GM12878 (cell line): Measurements from ENCODE around the gene PGA4. TPM values are rescaled to one million over a fixed set of nuclear protein-coding genes. Genes with fewer than 3 reads are reported as not detected.
A peak's percentile ranks its signal among the peaks of the same experiment; 100 is the strongest.

ENCODE experiments used
- ATAC-seq: fragments of 200-7000 bp; cut with Tn5 transposase; 3 replicates; pipeline ENCODE4 v1.9.1; 2020; ENCODE audit warnings: mild to moderate bottlenecking, moderate library complexity
- BruUV-seq: library from RNA; stranded (reverse); fragments of 400-500 nt; replicated peaks from 2 replicates; lab custom pipeline; 2021; lab: Mats Ljungman, UMichigan
- CTCF ChIA-PET: fragments of 300-600 bp; sonication (Branson Sonifier 250); formaldehyde crosslinking; extraction: SDS; loops from one replicate; lab custom pipeline; 2021; ENCODE audit warnings: inconsistent platforms; lab: Yijun Ruan, JAX
- POLR2A ChIA-PET: fragments of 350-600 bp; formaldehyde crosslinking; extraction: SDS; loops from one replicate; lab custom pipeline; 2021; ENCODE audit warnings: inconsistent platforms; lab: Charles Lee
- RAD21 ChIA-PET: fragments of 300-600 bp; sonication (Branson Sonifier 250); formaldehyde crosslinking; loops from one replicate; lab custom pipeline; 2023; ENCODE audit warnings: antibody characterized with exemption; ENCODE audit not compliant: unreplicated experiment; lab: Charles Lee
- SMC1A ChIA-PET: fragments of 300-600 bp; sonication (Branson Sonifier 250); formaldehyde crosslinking; loops from one replicate; lab custom pipeline; 2023; ENCODE audit not compliant: unreplicated experiment, uncharacterized antibody; lab: Charles Lee
- DNase-seq: peaks from one replicate; pipeline ENCODE4 v3.0.0-alpha.2; 2011; ENCODE audit warnings: low read depth, low spot score
- FAIRE-seq: peaks from 3 replicates; lab custom pipeline; 2011; peaks lifted over from hg19 to GRCh38; lab: Jason Lieb, UNC
- H2AFZ ChIP-seq: 2 replicates; pipeline ENCODE4 v1.6.0; 2011; ENCODE audit warnings: low read depth, low read length, control low read depth; ENCODE audit not compliant: control insufficient read depth
- H3K27ac ChIP-seq: 2 replicates; pipeline ENCODE4 v1.5.1; 2011; ENCODE audit warnings: control low read depth; ENCODE audit not compliant: control insufficient read depth, insufficient read depth
- H3K27me3 ChIP-seq, 2 experiments: replicated peaks in 1 of 2; 2 replicates each; pipeline versions ENCODE4 v1.6.0 to v1.6.1; 2011; ENCODE audit warnings: low read length in 1 of 2; ENCODE audit not compliant: control insufficient read depth in 2 of 2, insufficient read depth in 2 of 2
- H3K36me3 ChIP-seq, 2 experiments: 2 replicates each; pipeline ENCODE4 v1.5.1; 2011; ENCODE audit warnings: low read length in 1 of 2; ENCODE audit not compliant: control insufficient read depth in 2 of 2, insufficient read depth in 2 of 2
- H3K4me1 ChIP-seq: 2 replicates; pipeline ENCODE4 v1.6.1; 2011; ENCODE audit warnings: mild to moderate bottlenecking, low read length, moderate library complexity, mixed read lengths; ENCODE audit not compliant: control insufficient read depth, insufficient read depth
- H3K4me2 ChIP-seq: 2 replicates; pipeline ENCODE4 v1.6.0; 2011; ENCODE audit warnings: control low read depth; ENCODE audit not compliant: control insufficient read depth, insufficient read depth
- H3K4me3 ChIP-seq: fragments of 200-600 bp; sonication (generic); 2 replicates; pipeline ENCODE4 v1.5.1; 2016
- H3K79me2 ChIP-seq: 2 replicates; pipeline ENCODE4 v1.6.0; 2011; ENCODE audit warnings: low read length; ENCODE audit not compliant: control insufficient read depth, insufficient read depth
- H3K9ac ChIP-seq: 2 replicates; pipeline ENCODE4 v1.8.0; 2011; ENCODE audit warnings: low read length, control low read depth, mixed read lengths; ENCODE audit not compliant: control insufficient read depth, insufficient read depth
- H3K9me3 ChIP-seq: replicated peaks from 3 replicates; pipeline ENCODE4 v1.5.1; 2011; ENCODE audit warnings: mild to moderate bottlenecking, low read length; ENCODE audit not compliant: control insufficient read depth, insufficient read depth
- H4K20me1 ChIP-seq: 2 replicates; pipeline ENCODE4 v1.6.0; 2011; ENCODE audit not compliant: control insufficient read depth, insufficient read depth
- BHLHE40 ChIP-seq, 2 experiments: fragments of 450-650 bp in 1 of 2; IDR thresholded peaks; 2 replicates each; pipeline ENCODE4 v1.6.1; 2011 to 2017; ENCODE audit warnings: low read depth in 2 of 2, borderline replicate concordance in 1 of 2, improper control_type of control experiment in 1 of 2, low read length in 1 of 2, mild to moderate bottlenecking in 1 of 2
- CTCF ChIP-seq, 3 experiments: IDR thresholded peaks in 2 of 3; conservative IDR thresholded peaks in 1 of 3; 2 replicates each; pipeline ENCODE4 v1.5.1; 2011; ENCODE audit warnings: low read depth in 3 of 3, low read length in 3 of 3, mild to moderate bottlenecking in 3 of 3, control low read depth in 2 of 3, moderate library complexity in 2 of 3, inconsistent platforms in 1 of 3, mixed read lengths in 1 of 3; ENCODE audit not compliant: control insufficient read depth in 2 of 3, insufficient read depth in 1 of 3; ENCODE audit errors: extremely low read depth in 1 of 3
- IRF4 ChIP-seq: IDR thresholded peaks from 2 replicates; pipeline ENCODE4 v1.6.1; 2011; ENCODE audit warnings: low read depth, low read length
- IRF5 ChIP-seq: fragments of 450-650 bp; IDR thresholded peaks from 2 replicates; pipeline ENCODE4 v1.6.1; 2017; ENCODE audit warnings: borderline replicate concordance
- MLLT1 ChIP-seq: fragments of 450-650 bp; IDR thresholded peaks from 2 replicates; pipeline ENCODE4 v1.6.1; 2016; ENCODE audit warnings: mild to moderate bottlenecking
- RAD21 ChIP-seq: IDR thresholded peaks from 2 replicates; pipeline ENCODE4 v1.6.1; 2011; ENCODE audit warnings: mild to moderate bottlenecking, low read depth, low read length, moderate library complexity; ENCODE audit not compliant: insufficient read depth
- SMAD5 ChIP-seq: IDR thresholded peaks from 2 replicates; pipeline ENCODE4 v1.6.1; 2016; ENCODE audit warnings: antibody characterized with exemption, low read depth
- SMC3 ChIP-seq: IDR thresholded peaks from 2 replicates; pipeline ENCODE4 v1.6.1; 2011; ENCODE audit warnings: low read length, improper control_type of control experiment, borderline replicate concordance
- TCF3 ChIP-seq: IDR thresholded peaks from 2 replicates; pipeline ENCODE4 v1.6.1; 2012; ENCODE audit warnings: low read depth, mild to moderate bottlenecking, low read length, borderline replicate concordance; ENCODE audit not compliant: insufficient read depth
- ZNF622 ChIP-seq: fragments of 450-650 bp; IDR thresholded peaks from 2 replicates; pipeline ENCODE4 v1.6.1; 2017; ENCODE audit warnings: mild to moderate bottlenecking, inconsistent platforms
- WGBS: methylation state at CpG from one replicate; pipeline ENCODE4 v1.1.6; 2016; ENCODE audit warnings: low lambda C conversion rate; ENCODE audit not compliant: insufficient replicate concordance, insufficient coverage; ENCODE audit errors: missing lambda C conversion rate; 5-methylcytosine and 5-hydroxymethylcytosine counted together
- in situ Hi-C: fragments of 300-500 bp; cut with MboI; formaldehyde crosslinking; loops from 9 replicates; pipeline ENCODE4 v1.14.3; 2018; ENCODE audit warnings: mixed read lengths
- intact Hi-C: fragments of 100-400 bp; cut with micrococcal nuclease; formaldehyde crosslinking; loops from one replicate; pipeline ENCODE4 v1.14.2; 2022; ENCODE audit not compliant: unreplicated experiment
- polyA plus RNA-seq, 11 experiments: library from polyadenylated mRNA; depleted of rRNA in 4 of 11; unstranded in 6 of 11; stranded (reverse) in 5 of 11; fragments of >200 nt; fragmentation: Nextera tagmentation in 4 of 11; fragmentation: Illumina TruSeq in 1 of 11; extraction: Ambion mirVana in 4 of 11; extraction: Trizol in 1 of 11; gene quantifications; 1 replicate in 1 of 11; 2 replicates in 10 of 11; pipeline versions ENCODE4 v1.2.1 to v1.2.3, GENCODE V29; 2011 to 2016; ENCODE audit warnings: inconsistent platforms in 2 of 11, missing spikeins in 2 of 11, low read depth in 1 of 11
- total RNA-seq, 4 experiments: library from RNA; depleted of rRNA in 3 of 4; stranded (reverse); fragments of >200 nt in 3 of 4; fragmentation: Illumina TruSeq in 1 of 4; extraction: Trizol in 1 of 4; gene quantifications; 2 replicates each; pipeline versions ENCODE4 v1.2.1 to v1.2.3, GENCODE V29; 2013 to 2021

Gene PGA4
- total and polyA plus RNA-seq, 10 of the 15 experiments (the other 5 are each of a cell fraction or from before 2014, with no cell fraction given) = not detected

- TF ChIP-seq IRF5 (no peak), SMAD5 (no peak), ZNF622 (no peak), IRF4 (no peak), MLLT1 (no peak), BHLHE40 (IDR thresholded peaks at IDR 0.05; ENCODE audit: borderline replicate concordance in 1 of 2, low read depth in 2 of 2, low read length in 1 of 2) (no peak)
Measured at GRCh38 chr11:61172888-61173287, 49.3 kb upstream of the PGA4 start (continued).

GRCh38 chr11:61173456-61173855, 48.7 kb upstream of the PGA4 start:
- H2AFZ ChIP-seq = no peak overlapping the region
- ChIA-PET POLR2A (interaction anchor here (0.6 kb wide), 1 partner anchor 259 kb away, joined by 3 read pairs; the partner anchor contains the start of gene TMEM109), SMC1A (interaction anchor here (1.1 to 1.5 kb wide), 3 partner anchors 9 to 341 kb away, joined by 4 to 5 read pairs (median 4); no protein-coding TSS in a partner anchor), RAD21 (interaction anchor here (0.8 to 1.0 kb wide), 2 partner anchors 40 to 342 kb away, joined by 3 to 6 read pairs; no protein-coding TSS in a partner anchor), CTCF (interaction anchor here (1.4 to 5.7 kb wide), 5 partner anchors 14 to 342 kb away, joined by 3 to 35 read pairs (median 8); no protein-coding TSS in a partner anchor)
- no peak overlapping the region for H3K4me3 ChIP-seq
- TF ChIP-seq SMC3 (peak; percentile 29; the same call in 1 of the 2 replicates), CTCF (IDR thresholded peaks at IDR 0.05 in 2 of 3, conservative IDR thresholded peaks at IDR 0.05 in 1 of 3; ENCODE audit: control insufficient read depth in 2 of 3, extremely low read depth in 1 of 3, insufficient read depth in 1 of 3, low read depth in 3 of 3, low read length in 3 of 3) (peak in 1 of 3 experiments; percentile 21; a peak in 2 of 6 replicates), RAD21 (peak; percentile 51; the same call in 1 of the 2 replicates), TCF3 (no peak)
- ATAC-seq (peak; percentile 69), FAIRE-seq (no peak), DNase-seq (no peak)
- in situ Hi-C loops = no loop called here
- H3K4me1 ChIP-seq = peaks cover 5% of the 10 kb centered on the region
- H3K27ac ChIP-seq = no peak overlapping the region
- H3K79me2 ChIP-seq = no peaks in the 10 kb centered on the region
- intact Hi-C loops = no loop called here
- no peak overlapping the region for H3K4me2 ChIP-seq
- no peaks in the 10 kb centered on the region for H4K20me1 ChIP-seq
- 71% methylated on average over 4 of the region's 4 CpGs for WGBS
- peaks cover 6% of the 10 kb centered on the region for H3K9me3 ChIP-seq
- H3K27me3 ChIP-seq = no peaks in the 10 kb centered on the region; a peak in 1 of 4 replicates
- no TSS peak for BruUV-seq
- no peaks in the 10 kb centered on the region for H3K36me3 ChIP-seq
- H3K9ac ChIP-seq = no peak overlapping the region
